K562 (cell line): Measurements from ENCODE around the gene YBX3. TPM values are rescaled to one million over a fixed set of nuclear protein-coding genes. Genes with fewer than 3 reads are reported as not detected.

Experiments
- CBFB ChIP-seq: sonication (generic); formaldehyde crosslinking; IDR thresholded peaks from 2 replicates; pipeline ENCODE4 v1.4.0; 2020; ENCODE audit warnings: mild to moderate bottlenecking, missing genetic modification reagents
- CXXC5 ChIP-seq: fragments of 250-450 bp; sonication (Bioruptor Pico); IDR thresholded peaks from 2 replicates; pipeline ENCODE4 v1.8.0; 2022; ENCODE audit warnings: inconsistent platforms, mild to moderate bottlenecking, moderate library complexity
- NFYB ChIP-seq: IDR thresholded peaks from 2 replicates; pipeline ENCODE4 v1.6.1; 2011; ENCODE audit warnings: mild to moderate bottlenecking, moderate library complexity; ENCODE audit not compliant: insufficient read length; ENCODE audit errors: extremely low read depth
- POLR2B ChIP-seq: fragments of 450-650 bp; IDR thresholded peaks from 2 replicates; pipeline ENCODE4 v1.6.1; 2018; ENCODE audit warnings: low read depth; ENCODE audit not compliant: partially characterized antibody
- RAD51 ChIP-seq: fragments of 450-650 bp; IDR thresholded peaks from 2 replicates; pipeline ENCODE4 v1.7.1; 2016; ENCODE audit warnings: low read depth, mild to moderate bottlenecking, borderline replicate concordance
- TAF7 ChIP-seq: fragments of 450-650 bp; IDR thresholded peaks from 2 replicates; pipeline ENCODE4 v1.6.1; 2016; ENCODE audit warnings: missing genetic modification characterization, missing compliant biosample characterization
- TCF7L2 ChIP-seq: fragments of 150-350 bp; IDR thresholded peaks from 2 replicates; pipeline ENCODE4 v1.6.1; 2016; ENCODE audit warnings: low read depth, mild to moderate bottlenecking, low read length, moderate library complexity
- ZEB2 ChIP-seq: fragments of 450-650 bp; IDR thresholded peaks from 2 replicates; pipeline ENCODE4 v1.6.1; 2016
- ZNF316 ChIP-seq: fragments of 450-650 bp; IDR thresholded peaks from 2 replicates; pipeline ENCODE4 v1.6.1; 2016
- ZNF507 ChIP-seq: conservative IDR thresholded peaks from 2 replicates; pipeline ENCODE4 v1.6.1; 2017; ENCODE audit warnings: missing genetic modification characterization, missing compliant biosample characterization
- ZNF696 ChIP-seq: fragments of 250-450 bp; sonication (Bioruptor Pico); conservative IDR thresholded peaks from 2 replicates; pipeline ENCODE4 v1.4.0; 2020; ENCODE audit warnings: mild to moderate bottlenecking, moderate library complexity
- ZZZ3 ChIP-seq: fragments of 450-650 bp; IDR thresholded peaks from 2 replicates; pipeline ENCODE4 v1.6.1; 2016; ENCODE audit warnings: antibody characterized with exemption, mild to moderate bottlenecking, moderate library complexity
- polyA plus RNA-seq, 8 experiments: library from polyadenylated mRNA; depleted of rRNA in 4 of 8; stranded (reverse) in 5 of 8; unstranded in 3 of 8; fragments of >200 nt; fragmentation: Nextera tagmentation in 2 of 8; fragmentation: Illumina TruSeq in 1 of 8; extraction: Ambion mirVana in 2 of 8; extraction: Trizol in 1 of 8; gene quantifications; 2 replicates each; pipeline versions ENCODE4 v1.2.1 to v1.2.3, GENCODE V29; 2011 to 2014; ENCODE audit warnings: inconsistent platforms in 1 of 8, missing spikeins in 1 of 8
- total RNA-seq, 7 experiments: library from RNA; depleted of rRNA in 6 of 7; stranded (reverse); fragments of >200 nt in 6 of 7; fragmentation: Illumina TruSeq in 2 of 7; extraction: Trizol in 2 of 7; gene quantifications; 2 replicates each; pipeline versions ENCODE4 v1.2.1 to v1.2.3, GENCODE V29; 2011 to 2021; ENCODE audit warnings: low replicate concordance in 1 of 7
- TF ChIP-seq, protein P1 (sequence below): fragments of 450-650 bp; formaldehyde crosslinking; conservative IDR thresholded peaks from 2 replicates; pipeline ENCODE4 v1.4.0; 2022; ENCODE audit warnings: mild to moderate bottlenecking, missing genetic modification characterization
- TF ChIP-seq, protein P2 (sequence below): fragments of 200-800 bp; sonication (Bioruptor generic); IDR thresholded peaks from 2 replicates; pipeline ENCODE4 v1.6.1; 2017; ENCODE audit warnings: missing genetic modification characterization, missing compliant biosample characterization
- TF ChIP-seq, protein P3 (sequence below): fragments of 450-650 bp; IDR thresholded peaks from 2 replicates; pipeline ENCODE4 v1.6.1; 2016; ENCODE audit warnings: antibody characterized with exemption
- TF ChIP-seq, protein P4 (sequence below), 2 experiments: fragments of 150-350 bp in 1 of 2; IDR thresholded peaks; 2 replicates each; pipeline ENCODE4 v1.6.1; 2012 to 2016; ENCODE audit warnings: low read depth in 2 of 2, low read length in 2 of 2, mild to moderate bottlenecking in 1 of 2, moderate library complexity in 1 of 2
- TF ChIP-seq, protein P5 (sequence below): fragments of 250-450 bp; sonication (Bioruptor Pico); IDR thresholded peaks from 2 replicates; pipeline ENCODE4 v1.8.0; 2022; ENCODE audit warnings: moderate library complexity, mild to moderate bottlenecking, inconsistent platforms

The YBX3 gene
- total and polyA plus RNA-seq, 9 of the 15 experiments (the other 6 are each of a cell fraction or from before 2014, with no cell fraction given): 47.0 to 239 (median 81.5) TPM

DNA sequence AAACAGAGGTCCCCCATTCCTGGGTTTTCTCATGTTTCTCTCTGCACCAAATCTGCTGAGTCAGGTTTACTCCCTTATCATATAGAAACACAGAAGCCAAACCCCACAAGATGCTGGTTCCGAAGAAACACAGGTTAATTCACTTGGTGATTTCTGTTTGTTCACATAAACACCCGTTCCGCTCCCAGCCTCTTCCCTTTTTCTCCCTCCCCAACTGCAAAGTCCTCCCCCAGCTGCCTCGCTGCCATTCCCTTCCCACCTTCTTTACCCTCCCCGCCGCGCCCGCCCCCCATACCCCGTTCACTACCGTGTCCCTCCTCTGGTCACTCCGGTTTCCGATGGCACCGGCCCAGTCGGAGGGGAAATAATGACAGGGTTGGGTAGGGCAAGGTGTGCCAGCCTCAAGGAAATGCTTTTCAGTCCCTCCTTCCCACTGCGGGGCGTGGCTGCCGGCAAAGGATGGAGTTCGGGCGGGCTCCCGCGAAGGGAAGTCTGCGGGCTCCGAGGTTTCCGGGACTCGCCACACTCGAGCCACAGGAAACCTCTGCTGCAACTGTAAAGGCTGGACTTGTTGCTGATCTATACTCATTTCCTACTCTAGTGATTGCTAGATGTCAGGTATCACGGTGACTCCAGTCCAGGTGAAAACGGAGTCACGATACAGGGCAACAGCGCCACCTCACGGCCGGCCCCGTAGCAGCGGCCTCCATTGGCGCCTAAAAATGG is 49.3 kb downstream of the YBX3 start, which contains the start of gene STYK1 (continued):
- TF ChIP-seq, protein P1, sequence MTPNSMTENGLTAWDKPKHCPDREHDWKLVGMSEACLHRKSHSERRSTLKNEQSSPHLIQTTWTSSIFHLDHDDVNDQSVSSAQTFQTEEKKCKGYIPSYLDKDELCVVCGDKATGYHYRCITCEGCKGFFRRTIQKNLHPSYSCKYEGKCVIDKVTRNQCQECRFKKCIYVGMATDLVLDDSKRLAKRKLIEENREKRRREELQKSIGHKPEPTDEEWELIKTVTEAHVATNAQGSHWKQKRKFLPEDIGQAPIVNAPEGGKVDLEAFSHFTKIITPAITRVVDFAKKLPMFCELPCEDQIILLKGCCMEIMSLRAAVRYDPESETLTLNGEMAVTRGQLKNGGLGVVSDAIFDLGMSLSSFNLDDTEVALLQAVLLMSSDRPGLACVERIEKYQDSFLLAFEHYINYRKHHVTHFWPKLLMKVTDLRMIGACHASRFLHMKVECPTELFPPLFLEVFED: no peak
- TF ChIP-seq ZNF696 (CRISPR knock-in tag) (no peak), CXXC5 (CRISPR knock-in tag) (no peak), ZEB2 (peak; percentile 75; the same call in 1 of the 2 replicates), ZNF316 (peak; percentile 100), CBFB (CRISPR knock-in tag) (no peak), ZZZ3 (no peak), ZNF507 (tag) (no peak), TAF7 (tag) (no peak), RAD51 (no peak), TCF7L2 (no peak), NFYB (no peak), POLR2B (no peak)
- TF ChIP-seq, protein P2, sequence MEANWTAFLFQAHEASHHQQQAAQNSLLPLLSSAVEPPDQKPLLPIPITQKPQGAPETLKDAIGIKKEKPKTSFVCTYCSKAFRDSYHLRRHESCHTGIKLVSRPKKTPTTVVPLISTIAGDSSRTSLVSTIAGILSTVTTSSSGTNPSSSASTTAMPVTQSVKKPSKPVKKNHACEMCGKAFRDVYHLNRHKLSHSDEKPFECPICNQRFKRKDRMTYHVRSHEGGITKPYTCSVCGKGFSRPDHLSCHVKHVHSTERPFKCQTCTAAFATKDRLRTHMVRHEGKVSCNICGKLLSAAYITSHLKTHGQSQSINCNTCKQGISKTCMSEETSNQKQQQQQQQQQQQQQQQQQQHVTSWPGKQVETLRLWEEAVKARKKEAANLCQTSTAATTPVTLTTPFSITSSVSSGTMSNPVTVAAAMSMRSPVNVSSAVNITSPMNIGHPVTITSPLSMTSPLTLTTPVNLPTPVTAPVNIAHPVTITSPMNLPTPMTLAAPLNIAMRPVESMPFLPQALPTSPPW (CRISPR knock-in tag): peak; percentile 32; the same call in 1 of the 2 replicates
- TF ChIP-seq, protein P3, sequence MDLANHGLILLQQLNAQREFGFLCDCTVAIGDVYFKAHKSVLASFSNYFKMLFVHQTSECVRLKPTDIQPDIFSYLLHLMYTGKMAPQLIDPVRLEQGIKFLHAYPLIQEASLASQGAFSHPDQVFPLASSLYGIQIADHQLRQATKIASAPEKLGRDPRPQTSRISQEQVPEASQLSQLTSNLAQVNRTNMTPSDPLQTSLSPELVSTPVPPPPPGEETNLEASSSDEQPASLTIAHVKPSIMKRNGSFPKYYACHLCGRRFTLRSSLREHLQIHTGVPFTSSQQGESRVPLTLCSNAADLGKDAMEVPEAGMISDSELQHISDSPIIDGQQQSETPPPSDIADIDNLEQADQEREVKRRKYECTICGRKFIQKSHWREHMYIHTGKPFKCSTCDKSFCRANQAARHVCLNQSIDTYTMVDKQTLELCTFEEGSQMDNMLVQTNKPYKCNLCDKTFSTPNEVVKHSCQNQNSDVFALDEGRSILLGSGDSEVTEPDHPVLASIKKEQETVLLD: no peak
- TF ChIP-seq, protein P4, sequence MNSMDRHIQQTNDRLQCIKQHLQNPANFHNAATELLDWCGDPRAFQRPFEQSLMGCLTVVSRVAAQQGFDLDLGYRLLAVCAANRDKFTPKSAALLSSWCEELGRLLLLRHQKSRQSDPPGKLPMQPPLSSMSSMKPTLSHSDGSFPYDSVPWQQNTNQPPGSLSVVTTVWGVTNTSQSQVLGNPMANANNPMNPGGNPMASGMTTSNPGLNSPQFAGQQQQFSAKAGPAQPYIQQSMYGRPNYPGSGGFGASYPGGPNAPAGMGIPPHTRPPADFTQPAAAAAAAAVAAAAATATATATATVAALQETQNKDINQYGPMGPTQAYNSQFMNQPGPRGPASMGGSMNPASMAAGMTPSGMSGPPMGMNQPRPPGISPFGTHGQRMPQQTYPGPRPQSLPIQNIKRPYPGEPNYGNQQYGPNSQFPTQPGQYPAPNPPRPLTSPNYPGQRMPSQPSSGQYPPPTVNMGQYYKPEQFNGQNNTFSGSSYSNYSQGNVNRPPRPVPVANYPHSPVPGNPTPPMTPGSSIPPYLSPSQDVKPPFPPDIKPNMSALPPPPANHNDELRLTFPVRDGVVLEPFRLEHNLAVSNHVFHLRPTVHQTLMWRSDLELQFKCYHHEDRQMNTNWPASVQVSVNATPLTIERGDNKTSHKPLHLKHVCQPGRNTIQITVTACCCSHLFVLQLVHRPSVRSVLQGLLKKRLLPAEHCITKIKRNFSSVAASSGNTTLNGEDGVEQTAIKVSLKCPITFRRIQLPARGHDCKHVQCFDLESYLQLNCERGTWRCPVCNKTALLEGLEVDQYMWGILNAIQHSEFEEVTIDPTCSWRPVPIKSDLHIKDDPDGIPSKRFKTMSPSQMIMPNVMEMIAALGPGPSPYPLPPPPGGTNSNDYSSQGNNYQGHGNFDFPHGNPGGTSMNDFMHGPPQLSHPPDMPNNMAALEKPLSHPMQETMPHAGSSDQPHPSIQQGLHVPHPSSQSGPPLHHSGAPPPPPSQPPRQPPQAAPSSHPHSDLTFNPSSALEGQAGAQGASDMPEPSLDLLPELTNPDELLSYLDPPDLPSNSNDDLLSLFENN (IDR thresholded peaks at IDR 0.05; ENCODE audit: low read depth in 2 of 2, low read length in 2 of 2): no peak
- TF ChIP-seq, protein P5, sequence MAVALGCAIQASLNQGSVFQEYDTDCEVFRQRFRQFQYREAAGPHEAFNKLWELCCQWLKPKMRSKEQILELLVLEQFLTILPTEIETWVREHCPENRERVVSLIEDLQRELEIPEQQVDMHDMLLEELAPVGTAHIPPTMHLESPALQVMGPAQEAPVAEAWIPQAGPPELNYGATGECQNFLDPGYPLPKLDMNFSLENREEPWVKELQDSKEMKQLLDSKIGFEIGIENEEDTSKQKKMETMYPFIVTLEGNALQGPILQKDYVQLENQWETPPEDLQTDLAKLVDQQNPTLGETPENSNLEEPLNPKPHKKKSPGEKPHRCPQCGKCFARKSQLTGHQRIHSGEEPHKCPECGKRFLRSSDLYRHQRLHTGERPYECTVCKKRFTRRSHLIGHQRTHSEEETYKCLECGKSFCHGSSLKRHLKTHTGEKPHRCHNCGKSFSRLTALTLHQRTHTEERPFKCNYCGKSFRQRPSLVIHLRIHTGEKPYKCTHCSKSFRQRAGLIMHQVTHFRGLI: no peak
